Myocyte (in vitro differentiated cells): ENCODE results near the gene SP110. TPM values are rescaled to one million over a fixed set of nuclear protein-coding genes. Genes with fewer than 3 reads are reported as not detected.

ENCODE experiments used
- DNase-seq: peaks from one replicate; pipeline ENCODE4 v3.0.0-alpha.2; 2012; ENCODE audit warnings: low read depth
- polyA plus RNA-seq: library from polyadenylated mRNA; unstranded; fragments of >200 nt; gene quantifications from one replicate; pipeline ENCODE4 v1.2.1, GENCODE V29; 2012; ENCODE audit warnings: missing spikeins
- total RNA-seq: library from RNA; depleted of rRNA; stranded (reverse); fragments of >200 nt; gene quantifications from 2 replicates; pipeline ENCODE4 v1.2.3, GENCODE V29; 2014

Gene SP110
- 14.8 and 15.1 TPM in 2 replicates for total RNA-seq
- 8.3 TPM for polyA plus RNA-seq

GRCh38 chr2:230219419-230220331, at the start of gene SP110:
TSS of gene SP110 (minus strand) at chr2:230219984. CDS start at chr2:230216927, 3,057 bp downstream.
- peak; percentile 85 for DNase-seq

DNA sequence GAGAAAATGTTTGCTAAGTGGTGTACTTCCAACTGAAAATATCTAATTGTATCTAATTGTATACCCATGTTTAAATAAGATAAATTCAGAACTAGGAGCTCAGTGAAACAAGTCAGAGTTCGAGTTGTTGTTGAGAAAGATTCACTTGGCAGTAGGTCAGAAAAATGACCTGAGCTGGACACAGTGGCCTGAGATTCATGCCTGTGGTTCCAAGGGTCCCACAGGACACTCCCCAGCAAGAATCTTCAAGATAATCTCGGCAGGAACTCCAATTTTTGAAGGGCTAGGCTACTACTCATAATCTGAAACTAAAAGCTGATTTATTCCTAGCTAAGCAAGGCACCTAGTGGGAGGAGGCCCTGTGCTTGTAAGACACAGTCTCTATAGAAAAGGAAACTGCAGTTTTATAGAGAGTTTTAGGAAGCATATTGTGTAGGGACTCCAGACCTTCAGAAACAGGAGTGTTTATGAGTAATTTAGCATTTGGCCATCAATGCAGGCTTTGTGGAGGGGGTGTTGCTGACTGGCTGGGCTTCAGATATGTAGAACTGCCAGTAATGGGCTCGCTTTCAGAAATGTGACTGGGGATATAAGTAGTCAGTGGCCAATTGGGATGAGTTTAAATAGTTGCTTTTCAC, 48.9 kb upstream of the SP110 start:
- DNase-seq = peak; percentile 57

- DNase-seq = no peak
Measured at GRCh38 chr2:230267556-230267955, 47.8 kb upstream of the SP110 start.

DNA sequence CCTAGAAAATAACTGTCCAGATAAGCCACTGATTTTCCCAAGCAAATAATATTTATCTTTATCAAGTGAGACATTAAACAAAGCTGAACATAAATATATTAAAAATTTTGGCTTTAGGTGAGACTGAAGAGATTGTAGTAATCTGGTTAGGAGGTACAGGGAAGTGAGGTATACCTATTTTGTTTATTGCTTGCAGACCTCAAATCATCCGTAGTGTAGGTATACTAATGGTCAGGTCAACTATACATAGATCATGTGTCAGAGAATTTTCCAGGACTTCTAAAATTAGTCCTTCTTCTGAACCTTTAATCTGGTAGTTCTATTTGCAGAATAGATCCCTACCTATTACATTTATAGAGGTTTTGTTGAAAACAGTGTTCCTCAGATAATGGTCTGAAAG, 47.3 kb upstream of the SP110 start:
- no peak for DNase-seq

DNA sequence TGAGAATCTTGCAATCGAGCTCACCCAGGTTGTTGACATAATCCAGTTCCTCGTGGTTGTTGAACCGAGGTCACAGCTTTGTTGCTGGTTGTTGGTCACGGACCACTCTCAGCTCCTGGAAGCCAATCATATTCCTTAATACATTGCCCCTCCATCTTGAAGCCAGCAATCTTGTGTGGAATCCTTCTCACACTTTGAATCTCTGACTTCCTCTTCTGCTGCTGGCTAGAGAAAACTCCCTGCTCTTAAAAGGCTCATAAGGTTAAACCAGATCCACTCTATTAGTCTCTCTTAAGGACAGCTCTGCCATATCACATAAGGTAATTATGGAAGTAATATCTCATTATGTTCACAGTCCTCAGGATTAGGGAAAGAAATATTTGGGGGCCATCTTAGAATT, 46.9 kb upstream of the SP110 start:
- peak; percentile 26 for DNase-seq

DNA sequence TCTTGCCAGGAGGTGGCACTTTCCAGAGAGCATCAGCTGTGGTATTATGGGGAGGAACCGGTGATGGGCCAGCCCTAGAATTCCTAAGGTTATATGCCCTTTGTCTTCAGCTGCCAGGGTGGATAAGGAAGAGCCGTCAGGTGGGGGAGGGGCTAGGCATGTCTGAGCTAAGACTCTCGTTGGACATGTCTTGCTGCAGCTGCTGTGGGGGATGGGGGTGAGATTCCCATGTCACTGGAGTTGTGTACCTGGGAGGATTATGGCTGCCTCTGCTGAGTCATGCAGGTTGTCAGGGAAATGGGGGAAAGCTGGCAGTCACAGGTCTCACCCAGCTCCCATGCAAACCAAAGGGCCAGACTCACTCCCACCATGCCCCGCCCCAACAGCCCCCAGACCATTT, 45.2 kb upstream of the SP110 start:
- DNase-seq = peak; percentile 70

DNA sequence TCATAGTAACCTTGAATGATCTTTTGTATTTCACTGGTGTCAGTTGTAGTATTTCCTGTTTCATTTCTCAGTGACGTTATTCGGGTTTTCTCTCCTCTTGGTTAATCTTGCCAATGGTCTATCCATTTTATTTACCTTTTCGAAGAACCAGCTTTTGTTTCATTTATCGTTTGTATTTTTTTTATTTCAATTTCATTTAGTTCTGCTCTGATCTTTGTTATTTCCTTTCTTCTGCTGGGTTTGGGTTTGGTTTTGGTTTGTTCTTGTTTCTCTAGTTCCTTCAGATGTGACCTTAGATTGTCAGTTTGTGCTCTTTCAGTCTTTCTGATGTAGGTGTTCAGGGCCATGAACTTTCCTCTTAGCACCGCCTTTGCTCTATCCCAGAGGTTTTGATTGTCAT, 42.5 kb upstream of the SP110 start:
- no peak for DNase-seq

- DNase-seq = no peak
Measured at GRCh38 chr2:230258483-230258882, 38.7 kb upstream of the SP110 start.

DNA sequence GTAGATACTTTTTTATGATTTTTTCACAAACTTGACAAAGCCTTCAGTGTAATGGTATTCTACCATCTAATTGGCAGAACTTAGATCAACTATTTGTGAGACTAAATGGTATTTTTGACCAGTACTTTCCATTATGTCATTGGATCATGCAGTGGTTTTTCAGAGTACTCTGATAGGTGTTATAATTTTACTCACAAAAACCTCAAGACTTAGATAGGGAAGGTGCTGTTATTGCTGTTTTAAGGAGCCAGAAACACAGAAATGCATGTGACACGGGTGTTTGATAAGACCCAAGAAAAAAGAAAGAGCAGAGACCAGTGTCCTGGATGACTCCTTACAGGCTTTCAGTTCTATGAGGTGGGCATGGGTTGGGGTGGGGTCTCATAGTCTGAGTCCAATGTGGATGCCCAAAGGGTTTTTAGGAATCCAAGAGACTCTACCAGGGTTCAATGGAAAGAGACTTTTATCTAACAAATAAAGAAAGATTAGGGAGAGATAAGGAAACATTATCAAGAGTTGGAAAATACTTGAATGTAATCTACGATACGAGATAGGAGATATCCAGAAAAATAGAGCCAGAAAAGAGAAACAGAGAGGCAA, 37.0 kb upstream of the SP110 start:
- DNase-seq = no peak

- no peak for DNase-seq
Measured at GRCh38 chr2:230254152-230254881, 34.5 kb upstream of the SP110 start.

DNA sequence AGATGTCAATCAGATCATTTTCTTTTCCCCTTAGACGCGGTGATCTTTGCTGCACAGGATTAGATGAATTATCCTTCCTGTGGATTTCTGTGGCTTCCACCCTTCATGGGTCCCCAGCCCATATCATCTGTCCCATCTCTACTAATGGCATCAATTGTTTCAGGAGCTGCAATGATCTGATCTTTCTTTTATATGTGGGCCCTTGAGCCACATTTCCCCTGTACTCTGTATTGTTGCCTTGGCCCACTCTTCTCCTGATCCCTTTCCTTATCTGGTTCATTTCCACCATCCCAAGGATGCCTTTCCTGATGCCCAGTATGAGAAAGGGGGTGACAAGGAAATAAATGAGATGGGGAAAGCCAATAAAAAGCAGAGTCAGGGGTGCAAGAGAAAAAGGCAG, 30.4 kb upstream of the SP110 start:
- DNase-seq = no peak

DNA sequence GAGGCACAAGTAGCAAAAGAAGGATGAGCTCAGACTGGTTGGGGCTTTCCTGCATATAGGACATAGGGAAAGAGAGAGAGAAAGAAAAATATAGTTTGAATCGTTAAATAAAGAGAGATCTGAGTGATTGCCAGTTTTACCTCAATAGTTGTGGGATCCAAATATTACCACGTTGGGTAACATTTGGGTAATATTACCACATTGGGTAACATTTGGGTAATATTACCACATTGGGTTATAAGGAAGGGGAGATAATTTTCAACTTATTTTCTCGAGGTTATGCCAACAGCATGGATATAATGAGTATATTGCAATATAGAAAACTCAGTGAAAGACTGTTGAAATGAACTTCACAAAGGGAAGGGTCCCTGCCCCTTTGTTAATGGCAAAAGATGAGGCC, 26.4 kb upstream of the SP110 start:
- no peak for DNase-seq

DNA sequence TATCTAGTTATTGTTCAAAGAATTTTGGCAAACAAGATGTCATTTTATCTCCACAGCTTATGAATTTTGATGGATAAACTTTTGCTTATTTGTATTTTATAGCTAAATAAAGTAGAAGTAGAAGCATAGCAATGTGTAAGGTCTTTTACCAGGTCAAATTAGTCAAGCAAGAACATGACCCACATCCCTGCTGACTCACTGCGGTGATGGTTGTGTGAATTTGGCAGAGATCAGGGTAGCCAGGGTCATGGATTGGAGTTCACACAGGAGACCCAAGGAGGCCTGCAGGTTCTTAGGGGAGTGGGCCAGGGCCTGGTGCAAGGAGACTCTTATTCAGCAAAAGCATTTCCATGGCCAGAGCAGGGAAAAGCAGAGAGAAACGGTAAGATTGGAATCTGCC, 24.4 kb upstream of the SP110 start:
- DNase-seq = no peak

GRCh38 chr2:230234845-230235244, 15.1 kb upstream of the SP110 start:
- no peak for DNase-seq

DNA sequence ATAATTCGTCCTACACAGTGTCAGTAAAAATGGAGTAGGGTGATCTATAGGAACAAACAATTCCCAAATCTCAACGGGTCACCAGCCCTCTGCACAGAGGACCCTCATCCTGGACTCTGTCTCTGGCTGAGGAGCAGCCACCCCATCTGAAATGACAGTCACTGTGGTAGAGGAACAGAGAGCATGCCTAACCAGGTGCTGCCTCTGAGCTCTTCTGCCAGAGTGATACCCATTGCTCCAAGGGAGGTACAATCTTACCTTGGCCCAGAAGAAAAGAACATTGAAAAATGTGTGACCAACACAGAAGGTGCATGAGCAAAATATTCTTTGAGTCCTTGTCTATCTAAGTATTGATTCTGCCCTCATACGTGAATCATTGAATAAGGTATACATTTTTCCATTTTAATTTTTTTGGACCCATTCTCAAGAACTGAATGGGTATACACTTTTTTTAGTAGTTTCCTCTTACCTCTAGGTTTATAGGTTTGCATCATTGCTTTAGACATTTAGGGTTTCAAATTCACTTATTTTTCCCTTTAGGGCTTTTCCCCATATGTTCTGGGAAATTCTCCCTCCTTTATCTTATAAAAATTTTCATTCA, 14.4 kb upstream of the SP110 start:
- DNase-seq = no peak

GRCh38 chr2:230231251-230231650, 11.5 kb upstream of the SP110 start:
- DNase-seq = no peak

DNA sequence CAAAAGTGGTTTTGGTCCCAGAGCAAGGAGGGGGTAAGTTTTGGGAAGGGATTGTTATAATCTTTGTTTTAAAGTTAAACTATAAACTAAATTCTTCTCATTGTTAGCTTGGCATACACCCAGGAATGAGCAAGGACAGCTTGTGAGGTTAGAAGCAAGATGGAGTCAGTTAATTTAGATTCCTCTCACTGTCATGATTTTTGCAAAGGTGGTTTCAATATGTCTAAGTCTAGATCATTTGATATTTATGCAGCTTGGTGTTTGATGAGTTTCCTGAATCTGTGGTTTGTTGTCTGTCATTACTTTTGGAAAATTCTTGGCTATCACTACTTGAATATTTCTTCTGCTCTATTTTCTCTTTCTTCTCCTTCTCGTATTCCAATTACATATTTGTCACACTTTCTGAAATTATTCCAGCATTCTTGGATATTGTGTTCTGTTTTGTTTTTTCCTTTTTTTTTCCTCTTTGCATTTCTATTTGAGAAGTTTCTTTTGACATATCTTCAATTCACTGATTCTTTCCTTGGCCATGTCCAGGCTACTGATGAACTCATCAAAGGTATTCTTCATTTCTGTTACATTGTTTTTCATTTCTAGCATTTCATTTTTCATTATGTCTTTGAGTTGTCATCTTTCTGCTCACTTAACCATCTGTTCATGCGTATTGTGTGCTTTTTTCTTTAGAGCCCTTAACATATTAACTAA, 10.9 kb upstream of the SP110 start:
- no peak for DNase-seq

DNA sequence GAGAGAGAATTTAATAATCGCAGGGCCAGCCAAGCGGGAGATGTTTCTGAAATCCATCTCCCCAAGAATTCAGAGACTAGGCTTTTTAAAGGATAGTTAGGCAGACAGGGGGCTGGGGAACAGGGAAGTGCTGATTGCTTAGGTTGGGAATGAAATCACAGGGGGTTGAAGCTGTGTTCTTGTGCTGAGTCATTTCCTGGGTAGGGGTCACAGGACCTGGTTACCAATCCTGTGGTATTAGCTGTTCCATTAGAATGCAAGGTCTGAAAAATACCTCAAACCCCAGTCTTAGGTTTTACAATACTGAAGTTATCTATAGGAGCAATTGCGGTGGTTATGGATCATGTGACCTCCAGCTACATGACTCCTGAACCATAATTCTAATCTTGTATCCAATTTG, 10.3 kb upstream of the SP110 start:
- no peak for DNase-seq

- no peak for DNase-seq
Measured at GRCh38 chr2:230227216-230227615, 7.4 kb upstream of the SP110 start.

DNA sequence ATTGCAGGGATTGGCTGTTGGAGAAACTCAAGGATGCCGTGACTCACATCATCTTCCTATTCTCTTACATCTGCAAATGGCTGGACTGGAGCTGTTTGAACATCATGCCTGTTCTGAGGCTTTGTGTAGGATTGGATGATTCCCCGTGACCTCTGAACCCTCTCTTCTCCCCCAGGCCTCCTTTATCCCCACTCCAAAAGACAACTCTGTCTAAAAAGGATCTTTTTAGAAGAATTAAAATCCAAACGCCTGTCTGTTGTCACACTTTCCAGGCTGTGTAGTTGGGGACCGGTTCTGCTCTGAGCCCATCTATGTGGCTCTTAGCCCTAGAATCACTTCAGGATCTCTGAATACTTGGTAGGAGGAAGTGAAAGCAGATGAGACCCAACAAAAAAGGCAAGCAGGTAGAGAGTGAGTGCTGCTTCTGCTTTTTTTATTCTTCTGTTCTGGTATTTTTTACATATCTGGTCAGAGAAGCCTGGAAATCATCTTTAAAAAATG, 6.3 kb upstream of the SP110 start:
- DNase-seq = no peak
